DND-41 (cell line): Measurements from ENCODE around the gene EYA2.
"Not testable (repeated sequence)": the region's sequence is repeated elsewhere in the genome, so short reads cannot be mapped to it uniquely, and the experiment has no call there.

Experiments
- ATAC-seq: fragments of 200-7000 bp; cut with Tn5 transposase; 3 replicates; pipeline ENCODE4 v1.9.1; 2021; ENCODE audit warnings: low read depth; ENCODE audit not compliant: insufficient read depth
- DNase-seq: peaks from one replicate; pipeline ENCODE4 v3.0.0-alpha.2; 2020
- H2AFZ ChIP-seq: 2 replicates; pipeline ENCODE4 v1.6.0; 2012; ENCODE audit warnings: low read depth, low read length
- H3K27ac ChIP-seq: 2 replicates; pipeline ENCODE4 v1.5.1; 2012; ENCODE audit warnings: low read length, inconsistent platforms
- H3K27me3 ChIP-seq: fragments of 200-600 bp; sonication (generic); 2 replicates; pipeline ENCODE4 v1.6.0; 2012; ENCODE audit warnings: low read length, mild to moderate bottlenecking, inconsistent platforms; ENCODE audit not compliant: insufficient read depth, poor library complexity
- H3K36me3 ChIP-seq: 2 replicates; pipeline ENCODE4 v1.5.1; 2012; ENCODE audit warnings: low read length, inconsistent platforms; ENCODE audit not compliant: insufficient read depth
- H3K4me1 ChIP-seq: 2 replicates; pipeline ENCODE4 v1.5.1; 2012; ENCODE audit warnings: mild to moderate bottlenecking, low read length; ENCODE audit not compliant: insufficient read depth
- H3K4me2 ChIP-seq: 2 replicates; pipeline ENCODE4 v1.6.0; 2012; ENCODE audit warnings: mild to moderate bottlenecking, moderate library complexity, low read length, inconsistent platforms; ENCODE audit not compliant: insufficient read depth
- H3K4me3 ChIP-seq, 2 experiments: fragments of 200-600 bp in 1 of 2; shearing (Covaris generic) in 1 of 2; 2 replicates each; pipeline ENCODE4 v1.5.1; 2012 to 2016; ENCODE audit warnings: inconsistent platforms in 2 of 2, low read length in 2 of 2, mild to moderate bottlenecking in 2 of 2, low read depth in 1 of 2, moderate library complexity in 1 of 2
- H3K79me2 ChIP-seq: 2 replicates; pipeline ENCODE4 v1.6.0; 2012; ENCODE audit warnings: low read length, inconsistent platforms; ENCODE audit not compliant: insufficient read depth
- H3K9ac ChIP-seq: 2 replicates; pipeline ENCODE4 v1.6.0; 2012; ENCODE audit warnings: low read depth, mild to moderate bottlenecking, inconsistent platforms, low read length, moderate library complexity
- H3K9me3 ChIP-seq: 2 replicates; pipeline ENCODE4 v1.5.1; 2012; ENCODE audit warnings: low read length, moderate library complexity, mild to moderate bottlenecking, inconsistent platforms; ENCODE audit not compliant: insufficient read depth, severe bottlenecking
- H4K20me1 ChIP-seq: 2 replicates; pipeline ENCODE4 v1.6.0; 2012; ENCODE audit warnings: low read length; ENCODE audit not compliant: insufficient read depth
- EZH2 ChIP-seq: IDR thresholded peaks from 3 replicates; pipeline ENCODE4 v1.6.1; 2012; ENCODE audit warnings: borderline replicate concordance, low read depth, mild to moderate bottlenecking, moderate library complexity, low read length, inconsistent platforms; ENCODE audit not compliant: severe bottlenecking
- TF ChIP-seq, protein P1 (sequence below): IDR thresholded peaks from 2 replicates; pipeline ENCODE4 v1.5.1; 2012; ENCODE audit warnings: borderline replicate concordance, low read length, moderate library complexity, mild to moderate bottlenecking; ENCODE audit not compliant: poor library complexity, severe bottlenecking; ENCODE audit errors: extremely low read depth

EYA2 gene

DNA sequence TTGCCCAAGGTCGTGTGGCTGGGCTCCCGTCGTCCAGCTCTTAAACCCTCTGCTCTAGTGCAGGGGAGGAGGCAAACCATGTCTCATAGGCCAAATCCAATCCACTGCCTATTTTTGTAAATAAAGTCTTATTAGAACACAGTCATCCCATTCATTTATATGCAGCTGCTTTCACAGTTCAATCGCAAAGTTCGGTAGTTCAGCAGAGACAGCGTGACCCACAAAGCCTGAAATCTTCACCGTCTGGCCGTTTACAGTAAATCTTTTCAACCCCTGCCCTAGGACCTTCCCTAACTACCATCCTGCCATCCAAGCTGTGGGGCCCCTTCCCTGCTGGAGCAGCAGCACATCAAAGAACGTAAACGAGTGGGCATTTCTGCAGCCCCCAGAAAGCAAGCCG, 65.9 kb downstream of the EYA2 start:
- Histone ChIP-seq H3K4me3 (no peak overlapping the region), H2AFZ (no peak overlapping the region), H4K20me1 (no peaks in the 10 kb centered on the region), H3K4me1 (no peaks in the 10 kb centered on the region), H3K79me2 (no peaks in the 10 kb centered on the region), H3K4me2 (no peak overlapping the region), H3K36me3 (no peaks in the 10 kb centered on the region), H3K27me3 (no peaks in the 10 kb centered on the region), H3K9me3 (no peaks in the 10 kb centered on the region), H3K9ac (no peak overlapping the region), H3K27ac (no peak overlapping the region)
- DNase-seq (no peak), ATAC-seq (no peak)
- TF ChIP-seq, protein P1, sequence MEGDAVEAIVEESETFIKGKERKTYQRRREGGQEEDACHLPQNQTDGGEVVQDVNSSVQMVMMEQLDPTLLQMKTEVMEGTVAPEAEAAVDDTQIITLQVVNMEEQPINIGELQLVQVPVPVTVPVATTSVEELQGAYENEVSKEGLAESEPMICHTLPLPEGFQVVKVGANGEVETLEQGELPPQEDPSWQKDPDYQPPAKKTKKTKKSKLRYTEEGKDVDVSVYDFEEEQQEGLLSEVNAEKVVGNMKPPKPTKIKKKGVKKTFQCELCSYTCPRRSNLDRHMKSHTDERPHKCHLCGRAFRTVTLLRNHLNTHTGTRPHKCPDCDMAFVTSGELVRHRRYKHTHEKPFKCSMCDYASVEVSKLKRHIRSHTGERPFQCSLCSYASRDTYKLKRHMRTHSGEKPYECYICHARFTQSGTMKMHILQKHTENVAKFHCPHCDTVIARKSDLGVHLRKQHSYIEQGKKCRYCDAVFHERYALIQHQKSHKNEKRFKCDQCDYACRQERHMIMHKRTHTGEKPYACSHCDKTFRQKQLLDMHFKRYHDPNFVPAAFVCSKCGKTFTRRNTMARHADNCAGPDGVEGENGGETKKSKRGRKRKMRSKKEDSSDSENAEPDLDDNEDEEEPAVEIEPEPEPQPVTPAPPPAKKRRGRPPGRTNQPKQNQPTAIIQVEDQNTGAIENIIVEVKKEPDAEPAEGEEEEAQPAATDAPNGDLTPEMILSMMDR, result no peak
- TF ChIP-seq EZH2, result no peak

DNA sequence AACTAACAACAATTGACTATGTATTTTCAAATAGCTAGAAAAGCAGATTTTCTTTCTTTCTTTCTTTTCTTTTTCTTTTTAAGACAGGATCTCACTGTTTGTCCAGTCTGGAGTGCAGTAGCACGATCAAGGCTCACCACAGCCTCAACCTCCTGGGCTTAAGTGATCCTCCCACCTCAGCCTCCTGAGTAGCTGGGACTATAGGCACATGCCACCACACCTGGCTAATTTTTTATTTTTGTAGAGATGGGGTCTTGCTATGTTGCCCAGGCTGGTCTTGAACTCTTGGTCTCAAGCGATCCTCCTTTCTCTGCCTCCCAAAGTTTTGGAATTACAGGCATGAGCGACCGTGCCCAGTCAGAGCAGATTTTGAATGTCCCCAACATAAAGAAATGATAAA, 67.3 kb downstream of the EYA2 start:
- H3K9ac ChIP-seq, H2AFZ ChIP-seq, H3K4me1 ChIP-seq, H3K4me2 ChIP-seq, H3K9me3 ChIP-seq, H3K4me3 ChIP-seq, H3K79me2 ChIP-seq, DNase-seq, H4K20me1 ChIP-seq, H3K27me3 ChIP-seq, ATAC-seq, H3K27ac ChIP-seq, H3K36me3 ChIP-seq: not testable (repeated sequence)

DNA sequence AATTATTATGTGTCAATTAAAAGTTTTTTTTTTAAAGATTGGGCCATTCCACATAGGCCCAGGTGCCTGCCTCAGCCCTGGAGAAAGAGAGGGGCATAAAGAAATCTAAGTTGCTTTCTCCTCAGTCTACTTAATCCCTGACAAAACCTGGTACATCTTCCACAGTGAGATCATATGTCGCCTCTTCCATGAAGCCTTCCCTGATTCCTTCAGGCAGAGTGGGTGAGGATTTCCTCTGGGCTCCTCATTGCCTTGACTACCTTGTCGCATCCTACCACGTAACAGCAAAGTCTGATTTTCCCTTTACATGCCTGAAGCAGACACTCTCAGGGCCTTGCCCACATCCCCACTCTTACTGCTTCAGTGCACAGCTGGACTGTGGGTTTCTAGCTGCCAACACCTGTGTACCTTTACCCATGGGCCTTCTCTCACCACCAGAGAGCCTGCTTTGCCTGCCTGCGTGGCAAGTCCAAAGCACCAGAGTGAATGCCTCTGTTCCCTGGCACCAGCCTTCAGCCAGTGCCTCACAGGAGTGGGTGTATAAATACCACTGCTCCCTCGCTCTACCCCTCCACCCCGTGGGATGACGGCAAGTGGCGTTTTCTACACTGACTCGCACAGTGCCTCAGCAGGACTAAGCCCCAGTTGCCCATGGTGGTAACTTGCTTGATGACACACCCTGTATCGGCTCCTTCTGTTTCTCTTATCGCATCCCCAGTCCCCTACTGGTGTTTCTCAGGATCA, 68.0 kb downstream of the EYA2 start:
- Histone ChIP-seq H3K36me3 (no peaks in the 10 kb centered on the region), H4K20me1 (no peaks in the 10 kb centered on the region), H3K9ac (no peak overlapping the region), H3K9me3 (no peaks in the 10 kb centered on the region), H3K4me1 (no peaks in the 10 kb centered on the region), H2AFZ (no peak overlapping the region), H3K27me3 (no peaks in the 10 kb centered on the region), H3K4me2 (no peak overlapping the region), H3K27ac (no peak overlapping the region), H3K4me3 (no peak overlapping the region), H3K79me2 (no peaks in the 10 kb centered on the region)
- ATAC-seq (no peak), DNase-seq (no peak)
- TF ChIP-seq, protein P1, result no peak
- TF ChIP-seq EZH2, result no peak

DNA sequence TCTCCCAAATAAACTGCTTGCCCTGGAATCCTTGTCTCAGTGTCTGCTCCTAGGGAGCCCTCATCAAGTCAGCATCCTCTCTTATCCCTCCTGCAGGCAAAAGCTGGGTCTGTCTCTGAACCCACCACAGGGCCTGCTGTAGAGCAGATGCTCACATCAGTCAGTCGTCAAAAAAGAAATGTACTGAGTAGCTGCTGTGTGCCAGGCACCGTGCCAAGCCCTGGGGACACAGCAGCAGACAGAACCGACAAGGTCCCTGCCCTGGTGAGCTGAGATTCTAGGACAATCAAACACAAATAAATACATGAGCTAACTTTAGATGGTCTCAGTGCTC, 68.5 kb downstream of the EYA2 start:
- Histone ChIP-seq H3K9me3 (no peaks in the 10 kb centered on the region), H3K4me3 (no peak overlapping the region), H4K20me1 (no peaks in the 10 kb centered on the region), H3K4me2 (no peak overlapping the region), H3K79me2 (no peaks in the 10 kb centered on the region), H3K27ac (no peak overlapping the region), H3K36me3 (no peaks in the 10 kb centered on the region), H3K4me1 (no peaks in the 10 kb centered on the region), H3K27me3 (no peaks in the 10 kb centered on the region), H3K9ac (no peak overlapping the region), H2AFZ (no peak overlapping the region)
- ATAC-seq, result no peak
- no peak for DNase-seq
- no peak for TF ChIP-seq EZH2
- TF ChIP-seq, protein P1, result no peak
